ENCODE measurements around the gene ELP2. TPM values are rescaled to one million over a fixed set of nuclear protein-coding genes. Genes with fewer than 3 reads are reported as not detected.

The ELP2 gene
- total and polyA plus RNA-seq, 2 experiments from 2014 or later = 54.3 to 63.8 TPM

DNA sequence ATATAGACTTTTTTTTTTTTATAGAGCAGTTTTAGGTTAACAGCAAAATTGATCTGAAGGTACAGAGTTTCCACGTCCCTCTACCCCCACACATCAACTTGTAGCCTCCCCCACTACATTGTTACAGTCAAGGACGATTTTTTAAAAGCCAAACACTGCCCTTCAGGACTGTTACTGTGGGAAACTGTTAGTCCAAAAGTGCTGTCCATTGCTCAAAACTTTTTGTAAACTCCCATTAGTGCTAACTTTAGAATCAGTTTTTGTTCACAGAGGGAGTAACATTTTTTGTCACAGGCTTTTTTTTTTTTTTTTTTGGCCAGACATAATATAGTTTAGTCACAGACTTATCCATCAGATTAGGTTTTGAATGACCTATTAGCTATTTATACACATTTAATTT lies 24.1 kb downstream of the ELP2 start:
- no peak for DNase-seq (ENCODE audit: low spot score)
- peak overlapping the region; percentile 55 for H3K4me2 ChIP-seq

DNA sequence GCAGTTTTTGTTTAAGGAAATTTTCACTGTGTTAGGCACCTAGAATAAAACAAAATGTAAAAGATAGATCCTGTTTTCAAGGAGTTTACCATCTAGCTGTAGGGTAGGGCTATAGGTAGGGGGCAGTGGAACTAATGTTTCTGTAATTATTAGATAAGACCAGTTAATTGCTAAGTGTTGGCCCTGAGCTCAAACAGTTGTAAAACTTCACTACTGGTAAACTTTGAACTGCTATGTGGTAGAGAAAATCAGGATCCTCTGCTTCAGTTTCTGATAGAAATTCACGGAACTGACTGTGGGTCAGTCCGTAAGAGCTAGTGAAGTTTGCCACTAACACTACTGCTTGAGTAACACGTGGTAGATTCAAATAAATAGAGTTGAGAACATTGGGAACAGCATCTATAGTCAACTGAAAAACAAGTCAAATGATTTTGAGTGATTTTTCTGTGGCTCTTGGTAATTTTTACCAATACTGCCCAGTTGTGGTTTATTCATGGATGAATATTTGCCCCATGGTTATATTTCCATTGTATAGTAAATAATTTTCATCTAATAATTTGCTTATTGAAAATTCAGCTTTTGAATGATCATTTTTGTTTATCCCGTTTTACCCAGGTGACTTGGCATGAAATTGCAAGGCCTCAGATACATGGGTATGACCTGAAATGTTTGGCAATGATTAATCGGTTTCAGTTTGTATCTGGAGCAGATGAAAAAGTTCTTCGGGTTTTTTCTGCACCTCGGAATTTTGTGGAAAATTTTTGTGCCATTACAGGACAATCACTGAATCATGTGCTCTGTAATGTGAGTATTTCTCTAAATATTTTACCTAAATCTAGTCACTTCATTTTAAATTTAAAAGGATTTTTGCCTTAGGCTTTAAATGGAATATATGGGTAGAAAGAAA lies 26.4 kb downstream of the ELP2 start:
- Histone ChIP-seq H3K79me2 (peaks cover 3% of the 10 kb centered on the region), H3K9me3 (ENCODE audit: low read depth) (no peaks in the 10 kb centered on the region), H3K4me1 (ENCODE audit: insufficient read depth) (peaks cover 3% of the 10 kb centered on the region), H3K9me2 (replicated peaks; ENCODE audit: insufficient read depth) (no peaks in the 10 kb centered on the region), H3K27me3 (no peaks in the 10 kb centered on the region), H4K20me1 (ENCODE audit: insufficient read depth, poor library complexity, severe bottlenecking) (no peaks in the 10 kb centered on the region), H3K4me3 (no peak overlapping the region), H3K4me2 (no peak overlapping the region), H3K36me3 (replicated peaks; ENCODE audit: insufficient read depth, low read depth) (no peaks in the 10 kb centered on the region), H2AFZ (no peak overlapping the region), H3K27ac (peak overlapping the region; percentile 58)
- WGBS (ENCODE audit: low lambda C conversion rate, missing lambda C conversion rate) = 90% methylated on average over 7 of the region's 7 CpGs
- DNase-seq (ENCODE audit: low spot score) = no peak
- TF ChIP-seq EZH2phosphoT487 (IDR thresholded peaks at IDR 0.05; ENCODE audit: low read depth, severe bottlenecking, unreplicated experiment) (no peak), EZH2 (IDR thresholded peaks at IDR 0.05; ENCODE audit: borderline replicate concordance) (no peak)
- TF ChIP-seq, protein P1, sequence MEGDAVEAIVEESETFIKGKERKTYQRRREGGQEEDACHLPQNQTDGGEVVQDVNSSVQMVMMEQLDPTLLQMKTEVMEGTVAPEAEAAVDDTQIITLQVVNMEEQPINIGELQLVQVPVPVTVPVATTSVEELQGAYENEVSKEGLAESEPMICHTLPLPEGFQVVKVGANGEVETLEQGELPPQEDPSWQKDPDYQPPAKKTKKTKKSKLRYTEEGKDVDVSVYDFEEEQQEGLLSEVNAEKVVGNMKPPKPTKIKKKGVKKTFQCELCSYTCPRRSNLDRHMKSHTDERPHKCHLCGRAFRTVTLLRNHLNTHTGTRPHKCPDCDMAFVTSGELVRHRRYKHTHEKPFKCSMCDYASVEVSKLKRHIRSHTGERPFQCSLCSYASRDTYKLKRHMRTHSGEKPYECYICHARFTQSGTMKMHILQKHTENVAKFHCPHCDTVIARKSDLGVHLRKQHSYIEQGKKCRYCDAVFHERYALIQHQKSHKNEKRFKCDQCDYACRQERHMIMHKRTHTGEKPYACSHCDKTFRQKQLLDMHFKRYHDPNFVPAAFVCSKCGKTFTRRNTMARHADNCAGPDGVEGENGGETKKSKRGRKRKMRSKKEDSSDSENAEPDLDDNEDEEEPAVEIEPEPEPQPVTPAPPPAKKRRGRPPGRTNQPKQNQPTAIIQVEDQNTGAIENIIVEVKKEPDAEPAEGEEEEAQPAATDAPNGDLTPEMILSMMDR (IDR thresholded peaks at IDR 0.05; ENCODE audit: poor library complexity) = no peak

More for the DNA sequence above, 24.1 kb downstream of the ELP2 start:
- no peaks in the 10 kb centered on the region for H3K27me3 ChIP-seq
- H3K9me2 ChIP-seq (replicated peaks; ENCODE audit: insufficient read depth) = no peaks in the 10 kb centered on the region
- H3K4me3 ChIP-seq = no peak overlapping the region
- WGBS (ENCODE audit: low lambda C conversion rate, missing lambda C conversion rate) = 87% methylated on average over 2 of the region's 2 CpGs
- no peak overlapping the region for H2AFZ ChIP-seq
- H3K4me1 ChIP-seq (ENCODE audit: insufficient read depth) = peaks cover 3% of the 10 kb centered on the region
- no peaks in the 10 kb centered on the region for H3K9me3 ChIP-seq (ENCODE audit: low read depth)
- TF ChIP-seq EZH2 (IDR thresholded peaks at IDR 0.05; ENCODE audit: borderline replicate concordance) (no peak), EZH2phosphoT487 (IDR thresholded peaks at IDR 0.05; ENCODE audit: low read depth, severe bottlenecking, unreplicated experiment) (no peak)
- TF ChIP-seq, protein P1 (IDR thresholded peaks at IDR 0.05; ENCODE audit: poor library complexity) = no peak
- no peaks in the 10 kb centered on the region for H3K36me3 ChIP-seq (replicated peaks; ENCODE audit: insufficient read depth, low read depth)
- peaks cover 2% of the 10 kb centered on the region for H3K79me2 ChIP-seq
- H4K20me1 ChIP-seq (ENCODE audit: insufficient read depth, poor library complexity, severe bottlenecking) = no peaks in the 10 kb centered on the region
- H3K27ac ChIP-seq = peak overlapping the region; percentile 92

- Histone ChIP-seq H3K36me3 (replicated peaks; ENCODE audit: insufficient read depth, low read depth) (no peaks in the 10 kb centered on the region), H3K4me1 (ENCODE audit: insufficient read depth) (peaks cover 3% of the 10 kb centered on the region), H3K27ac (peak overlapping the region; percentile 61), H2AFZ (no peak overlapping the region), H3K79me2 (peaks cover 6% of the 10 kb centered on the region), H4K20me1 (ENCODE audit: insufficient read depth, poor library complexity, severe bottlenecking) (no peaks in the 10 kb centered on the region), H3K9me2 (replicated peaks; ENCODE audit: insufficient read depth) (no peaks in the 10 kb centered on the region), H3K27me3 (no peaks in the 10 kb centered on the region), H3K4me3 (no peak overlapping the region), H3K4me2 (no peak overlapping the region), H3K9me3 (ENCODE audit: low read depth) (no peaks in the 10 kb centered on the region)
- TF ChIP-seq EZH2phosphoT487 (IDR thresholded peaks at IDR 0.05; ENCODE audit: low read depth, severe bottlenecking, unreplicated experiment) (no peak), EZH2 (IDR thresholded peaks at IDR 0.05; ENCODE audit: borderline replicate concordance) (no peak)
- TF ChIP-seq, protein P1 (IDR thresholded peaks at IDR 0.05; ENCODE audit: poor library complexity) = no peak
- no peak for DNase-seq (ENCODE audit: low spot score)
Measured at GRCh38 chr18:36157441-36157840, 27.7 kb downstream of the ELP2 start.

Measured in hepatocyte (in vitro differentiated cells).